Measurements from ENCODE around the gene SORCS2.

GRCh38 chr4:7335344-7336066 lies 143.2 kb downstream of the SORCS2 start:
- no peak for TF ChIP-seq EZH2 (IDR thresholded peaks at IDR 0.05; ENCODE audit: borderline replicate concordance, insufficient read depth, low read depth, low read length, poor library complexity, severe bottlenecking)
- no peak for TF ChIP-seq CTCF (IDR thresholded peaks at IDR 0.05)
